HG02973 (cell line): ENCODE data around the gene AP4E1.
"Not testable (repeated sequence)": the region's sequence is repeated elsewhere in the genome, so short reads cannot be mapped to it uniquely, and the experiment has no call there.

Experiments
- ATAC-seq: cut with Tn5 transposase; IDR thresholded peaks from one replicate; pipeline ENCODE4 v1.9.1; 2021; ENCODE audit warnings: moderate library complexity; ENCODE audit not compliant: unreplicated experiment

The AP4E1 gene

GRCh38 chr15:50943638-50944037, 35.2 kb downstream of the AP4E1 start:
- no peak for ATAC-seq

GRCh38 chr15:50944672-50945071, 36.2 kb downstream of the AP4E1 start:
- no peak for ATAC-seq

GRCh38 chr15:50945725-50946124, 37.2 kb downstream of the AP4E1 start:
- ATAC-seq = no peak

GRCh38 chr15:50950745-50951144, 42.3 kb downstream of the AP4E1 start:
- not testable (repeated sequence) for ATAC-seq

- no peak for ATAC-seq
Observed at GRCh38 chr15:50953302-50953701, 44.8 kb downstream of the AP4E1 start.

GRCh38 chr15:50954837-50955236, 46.4 kb downstream of the AP4E1 start:
- ATAC-seq = not testable (repeated sequence)

GRCh38 chr15:50959717-50960116, 51.2 kb downstream of the AP4E1 start:
- no peak for ATAC-seq

GRCh38 chr15:50964075-50964474, 55.6 kb downstream of the AP4E1 start:
- ATAC-seq = no peak

- no peak for ATAC-seq
Observed at GRCh38 chr15:50968353-50968752, 59.9 kb downstream of the AP4E1 start.

GRCh38 chr15:50970524-50970923, 62.0 kb downstream of the AP4E1 start:
- no peak for ATAC-seq

- ATAC-seq = no peak
Observed at GRCh38 chr15:50971115-50971514, 62.6 kb downstream of the AP4E1 start.

- no peak for ATAC-seq
Observed at GRCh38 chr15:50971542-50971941, 63.1 kb downstream of the AP4E1 start.

GRCh38 chr15:50973605-50974004, 65.1 kb downstream of the AP4E1 start:
- ATAC-seq = no peak

- no peak for ATAC-seq
Observed at GRCh38 chr15:50977162-50977561, 68.7 kb downstream of the AP4E1 start.

- no peak for ATAC-seq
Observed at GRCh38 chr15:50978580-50978979, 70.1 kb downstream of the AP4E1 start.

GRCh38 chr15:50979041-50979440, 70.6 kb downstream of the AP4E1 start:
- ATAC-seq = no peak

- no peak for ATAC-seq
Observed at GRCh38 chr15:50993598-50993997, 85.1 kb downstream of the AP4E1 start.

- ATAC-seq = no peak
Observed at GRCh38 chr15:50996641-50997040, 88.2 kb downstream of the AP4E1 start.

- ATAC-seq = no peak
Observed at GRCh38 chr15:50997371-50998051, 89.0 kb downstream of the AP4E1 start.

GRCh38 chr15:51004103-51004551, 95.6 kb downstream of the AP4E1 start:
- no peak for ATAC-seq

GRCh38 chr15:51006336-51006985, 98.0 kb downstream of the AP4E1 start:
- ATAC-seq = no peak

GRCh38 chr15:51007131-51007666, 98.7 kb downstream of the AP4E1 start:
- no peak for ATAC-seq
